ENCODE measurements around the gene CACNA1S. TPM values are rescaled to one million over a fixed set of nuclear protein-coding genes. Genes with fewer than 3 reads are reported as not detected.

Gene CACNA1S
- polyA plus RNA-seq, 1 of the 3 experiments (the other 2 are of a cell fraction), result not detected

GRCh38 chr1:201059871-201060555 is 52.2 kb downstream of the CACNA1S start:
- Histone ChIP-seq H3F3A (replicated peaks; ENCODE audit: insufficient read depth) (no peaks in the 10 kb centered on the region), H3K27ac (ENCODE audit: low read depth in 2 of 2, low read length in 1 of 2) (no peak overlapping the region), H3K4me1 (ENCODE audit: control insufficient read depth in 1 of 2, insufficient read depth in 2 of 2, low read depth in 1 of 2, low read length in 1 of 2) (peaks cover 0 to 15% of the 10 kb centered on the region in 2 experiments; a peak in 1 of 4 replicates), H3K9ac (no peak overlapping the region), H3K27me3 (ENCODE audit: insufficient read depth) (peaks cover 9% of the 10 kb centered on the region), H4K20me1 (ENCODE audit: insufficient read depth) (no peaks in the 10 kb centered on the region), H3K36me3 (replicated peaks in 1 of 2; ENCODE audit: control insufficient read depth in 1 of 2, insufficient read depth in 2 of 2, low read length in 1 of 2) (no peaks in the 10 kb centered on the region), H3K9me3 (no peaks in the 10 kb centered on the region), H3K4me2 (no peak overlapping the region), H3K79me2 (ENCODE audit: insufficient read depth) (no peaks in the 10 kb centered on the region), H2AFZ (ENCODE audit: low read depth) (no peak overlapping the region), H3K9me2 (no peaks in the 10 kb centered on the region), H3K4me3 (ENCODE audit: low read depth in 2 of 2, low read length in 1 of 2) (no peak overlapping the region)
- 58% methylated on average over 4 of the region's 5 CpGs for WGBS (ENCODE audit: low lambda C conversion rate)
- DNase-seq, result no peak
- ChIA-PET CTCF (interaction anchor here (0.8 to 1.4 kb wide), 3 partner anchors 83 to 302 kb away, joined by 3 to 6 read pairs (median 4); no protein-coding TSS in a partner anchor), POLR2A (no interaction called here)
- TF ChIP-seq USF2 (IDR thresholded peaks at IDR 0.05; ENCODE audit: borderline replicate concordance, low read depth, low read length) (no peak), TAF1 (IDR thresholded peaks at IDR 0.05; ENCODE audit: borderline replicate concordance, low read depth, low read length) (no peak)

- Histone ChIP-seq H3K9me3 (no peaks in the 10 kb centered on the region), H3F3A (replicated peaks; ENCODE audit: insufficient read depth) (no peaks in the 10 kb centered on the region), H3K4me2 (no peak overlapping the region), H3K9ac (no peak overlapping the region), H4K20me1 (ENCODE audit: insufficient read depth) (no peaks in the 10 kb centered on the region), H3K27me3 (ENCODE audit: insufficient read depth) (peaks cover 9% of the 10 kb centered on the region; the same call in 1 of the 2 replicates), H3K79me2 (ENCODE audit: insufficient read depth) (no peaks in the 10 kb centered on the region), H3K27ac (ENCODE audit: low read depth in 2 of 2, low read length in 1 of 2) (no peak overlapping the region), H3K4me1 (ENCODE audit: control insufficient read depth in 1 of 2, insufficient read depth in 2 of 2, low read depth in 1 of 2, low read length in 1 of 2) (peaks cover 0 to 15% of the 10 kb centered on the region in 2 experiments; a peak in 1 of 4 replicates), H3K36me3 (replicated peaks in 1 of 2; ENCODE audit: control insufficient read depth in 1 of 2, insufficient read depth in 2 of 2, low read length in 1 of 2) (no peaks in the 10 kb centered on the region), H2AFZ (ENCODE audit: low read depth) (no peak overlapping the region), H3K9me2 (no peaks in the 10 kb centered on the region), H3K4me3 (ENCODE audit: low read depth in 2 of 2, low read length in 1 of 2) (no peak overlapping the region)
- TF ChIP-seq GABPA (IDR thresholded peaks at IDR 0.05; ENCODE audit: low read depth), result no peak
- TF ChIP-seq TEAD4 (IDR thresholded peaks at IDR 0.05; ENCODE audit: borderline replicate concordance, insufficient read depth), result no peak
- no peak for TF ChIP-seq REST (IDR thresholded peaks at IDR 0.05; ENCODE audit: low read depth, low read length)
- no peak for TF ChIP-seq NFIC (IDR thresholded peaks at IDR 0.05; ENCODE audit: borderline replicate concordance)
- TF ChIP-seq FOSL2 (IDR thresholded peaks at IDR 0.05; ENCODE audit: borderline replicate concordance, low read depth), result no peak
- TF ChIP-seq FOXJ3 (CRISPR knock-in tag; IDR thresholded peaks at IDR 0.05), result no peak
- TF ChIP-seq EP300 (IDR thresholded peaks at IDR 0.05; ENCODE audit: borderline replicate concordance in 1 of 2, low read depth in 1 of 2, low read length in 1 of 2), result no peak
- ChIA-PET CTCF (interaction anchor here (0.8 to 1.4 kb wide), 3 partner anchors 83 to 302 kb away, joined by 3 to 6 read pairs (median 4); no protein-coding TSS in a partner anchor), POLR2A (no interaction called here)
- no peak for DNase-seq
- 72% methylated on average over 3 of the region's 3 CpGs for WGBS (ENCODE audit: low lambda C conversion rate)
Observed at GRCh38 chr1:201059401-201059800, 52.8 kb downstream of the CACNA1S start.

All from SK-N-SH (cell line).